Measurements from ENCODE around the gene SETD7.

DNA sequence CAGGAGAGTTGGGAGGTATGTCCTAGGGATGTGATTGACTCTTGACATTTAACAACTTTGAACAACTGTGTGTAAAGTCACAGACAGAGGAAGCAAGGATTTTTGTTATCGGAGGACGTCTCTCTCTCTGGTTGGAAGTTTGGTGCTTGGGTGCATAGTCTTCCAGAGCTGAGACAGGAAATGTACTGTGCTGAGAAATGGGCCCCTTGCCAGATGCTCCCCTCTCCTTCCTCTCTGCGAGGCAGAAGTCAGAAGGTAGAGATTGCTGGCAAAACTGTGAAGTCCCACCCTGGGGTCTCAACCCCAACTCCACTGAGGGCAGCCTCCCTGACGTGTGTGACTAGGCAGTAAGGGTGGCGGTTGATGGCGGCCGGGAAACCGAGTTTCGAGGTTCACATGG, 49.2 kb downstream of the SETD7 start:
- TF ChIP-seq, protein P1, sequence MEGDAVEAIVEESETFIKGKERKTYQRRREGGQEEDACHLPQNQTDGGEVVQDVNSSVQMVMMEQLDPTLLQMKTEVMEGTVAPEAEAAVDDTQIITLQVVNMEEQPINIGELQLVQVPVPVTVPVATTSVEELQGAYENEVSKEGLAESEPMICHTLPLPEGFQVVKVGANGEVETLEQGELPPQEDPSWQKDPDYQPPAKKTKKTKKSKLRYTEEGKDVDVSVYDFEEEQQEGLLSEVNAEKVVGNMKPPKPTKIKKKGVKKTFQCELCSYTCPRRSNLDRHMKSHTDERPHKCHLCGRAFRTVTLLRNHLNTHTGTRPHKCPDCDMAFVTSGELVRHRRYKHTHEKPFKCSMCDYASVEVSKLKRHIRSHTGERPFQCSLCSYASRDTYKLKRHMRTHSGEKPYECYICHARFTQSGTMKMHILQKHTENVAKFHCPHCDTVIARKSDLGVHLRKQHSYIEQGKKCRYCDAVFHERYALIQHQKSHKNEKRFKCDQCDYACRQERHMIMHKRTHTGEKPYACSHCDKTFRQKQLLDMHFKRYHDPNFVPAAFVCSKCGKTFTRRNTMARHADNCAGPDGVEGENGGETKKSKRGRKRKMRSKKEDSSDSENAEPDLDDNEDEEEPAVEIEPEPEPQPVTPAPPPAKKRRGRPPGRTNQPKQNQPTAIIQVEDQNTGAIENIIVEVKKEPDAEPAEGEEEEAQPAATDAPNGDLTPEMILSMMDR (conservative IDR thresholded peaks at IDR 0.05; ENCODE audit: low read depth, low read length): no peak
- no peak for TF ChIP-seq CHD1 (IDR thresholded peaks at IDR 0.05; ENCODE audit: low read depth, low read length)
- TF ChIP-seq FOS (IDR thresholded peaks at IDR 0.05; ENCODE audit: low read depth, low read length): no peak
- TF ChIP-seq POLR2A (IDR thresholded peaks at IDR 0.05; ENCODE audit: low read depth, low read length): no peak
